ENCODE measurements around the gene TBX2. TPM values are rescaled to one million over a fixed set of nuclear protein-coding genes. Genes with fewer than 3 reads are reported as not detected.

The TBX2 gene
- total and polyA plus RNA-seq, 2 donors from 2014 or later = 66.4 to 122 TPM

- Histone ChIP-seq H3K4me3 (ENCODE audit: low read length in 3 of 3) (no peak overlapping the region), H3K27me3 (ENCODE audit: control insufficient read depth, insufficient read depth, low read length) (no peaks in the 10 kb centered on the region), H3K27ac (ENCODE audit: low read depth in 2 of 2, low read length in 2 of 2) (no peak overlapping the region), H3K9ac (ENCODE audit: low read length in 3 of 3) (no peak overlapping the region), H3K9me3 (ENCODE audit: control insufficient read depth in 2 of 3, insufficient read depth in 1 of 3, low read length in 3 of 3) (no peaks in the 10 kb centered on the region), H3K36me3 (ENCODE audit: control insufficient read depth in 2 of 3, insufficient read depth in 3 of 3, low read length in 3 of 3) (no peaks in the 10 kb centered on the region), H3K4me1 (ENCODE audit: control insufficient read depth in 2 of 3, insufficient read depth in 2 of 3, low read depth in 1 of 3, low read length in 3 of 3) (peaks cover 0 to 20% (median 6%) of the 10 kb centered on the region in 3 donors)
- no peak for FAIRE-seq
- no peak for TF ChIP-seq CTCF (IDR thresholded peaks at IDR 0.05; ENCODE audit: borderline replicate concordance, extremely low read depth, insufficient read depth)
- DNase-seq = no peak
- intact Hi-C loops (cut with DNase I) = no loop called here
Measured at GRCh38 chr17:61391595-61392291, 7.9 kb upstream of the TBX2 start.

- DNase-seq = no peak
- intact Hi-C loops (cut with DNase I) = no loop called here
- no peaks in the 10 kb centered on the region for H3K9me3 ChIP-seq (ENCODE audit: control insufficient read depth in 2 of 3, insufficient read depth in 1 of 3, low read length in 3 of 3)
- TF ChIP-seq CTCF (IDR thresholded peaks at IDR 0.05; ENCODE audit: borderline replicate concordance, extremely low read depth, insufficient read depth) = no peak
- H3K27ac ChIP-seq (ENCODE audit: low read depth in 2 of 2, low read length in 2 of 2) = peak overlapping the region in 1 of 2 donors; percentile 41
- H3K4me1 ChIP-seq (ENCODE audit: control insufficient read depth in 2 of 3, insufficient read depth in 2 of 3, low read depth in 1 of 3, low read length in 3 of 3) = peaks cover 0 to 20% (median 6%) of the 10 kb centered on the region in 3 donors
- H3K4me3 ChIP-seq (ENCODE audit: low read length in 3 of 3) = no peak overlapping the region
- FAIRE-seq = no peak
- H3K36me3 ChIP-seq (ENCODE audit: control insufficient read depth in 2 of 3, insufficient read depth in 3 of 3, low read length in 3 of 3) = no peaks in the 10 kb centered on the region
- H3K9ac ChIP-seq (ENCODE audit: low read length in 3 of 3) = no peak overlapping the region
- no peaks in the 10 kb centered on the region for H3K27me3 ChIP-seq (ENCODE audit: control insufficient read depth, insufficient read depth, low read length)
Measured at GRCh38 chr17:61392679-61393078, 7.0 kb upstream of the TBX2 start.

- DNase-seq = no peak
- no peak for FAIRE-seq
- Histone ChIP-seq H3K27ac (ENCODE audit: low read depth in 2 of 2, low read length in 2 of 2) (peak overlapping the region; percentile 65 to 95), H3K4me3 (ENCODE audit: low read length in 3 of 3) (no peak overlapping the region), H3K9ac (ENCODE audit: low read length in 3 of 3) (peak overlapping the region in 1 of 3 donors; percentile 19), H3K27me3 (ENCODE audit: control insufficient read depth, insufficient read depth, low read length) (peaks cover 4% of the 10 kb centered on the region), H3K4me1 (ENCODE audit: control insufficient read depth in 2 of 3, insufficient read depth in 2 of 3, low read depth in 1 of 3, low read length in 3 of 3) (peaks cover 0 to 26% (median 6%) of the 10 kb centered on the region in 3 donors), H3K9me3 (ENCODE audit: control insufficient read depth in 2 of 3, insufficient read depth in 1 of 3, low read length in 3 of 3) (no peaks in the 10 kb centered on the region), H3K36me3 (ENCODE audit: control insufficient read depth in 2 of 3, insufficient read depth in 3 of 3, low read length in 3 of 3) (no peaks in the 10 kb centered on the region)
- TF ChIP-seq CTCF (IDR thresholded peaks at IDR 0.05; ENCODE audit: borderline replicate concordance, extremely low read depth, insufficient read depth) = peak; percentile 30
- intact Hi-C loops (cut with DNase I) = no loop called here
Measured at GRCh38 chr17:61393550-61393903, 6.1 kb upstream of the TBX2 start.

Measured in kidney (tissue), 14 donors.